H9 (cell line): ENCODE results near the gene CDH26. TPM values are rescaled to one million over a fixed set of nuclear protein-coding genes. Genes with fewer than 3 reads are reported as not detected.

ENCODE experiments used
- DNase-seq: peaks from one replicate; pipeline ENCODE4 v3.0.0-alpha.2; 2017
- H2AFZ ChIP-seq: one replicate; pipeline ENCODE4 v1.6.1; 2013; ENCODE audit warnings: mild to moderate bottlenecking, low read length, control low read depth, moderate library complexity
- H2AK5ac ChIP-seq: 2 replicates; pipeline ENCODE4 v1.6.1; 2013; ENCODE audit warnings: low read length, control low read depth, mixed read lengths; ENCODE audit not compliant: insufficient read length
- H2BK120ac ChIP-seq: one replicate; pipeline ENCODE4 v1.6.1; 2013; ENCODE audit warnings: low read depth, mild to moderate bottlenecking, low read length, control low read depth, inconsistent platforms; ENCODE audit not compliant: poor library complexity, severe bottlenecking
- H2BK12ac ChIP-seq: 2 replicates; pipeline ENCODE4 v1.6.1; 2013; ENCODE audit warnings: low read length, control low read depth, mixed read lengths, low read depth; ENCODE audit not compliant: insufficient read length
- H2BK15ac ChIP-seq: 2 replicates; pipeline ENCODE4 v1.6.1; 2013; ENCODE audit warnings: low read depth, low read length, control low read depth
- H2BK20ac ChIP-seq: one replicate; pipeline ENCODE4 v1.6.1; 2013; ENCODE audit warnings: low read depth, mild to moderate bottlenecking, low read length, control low read depth, inconsistent platforms; ENCODE audit not compliant: poor library complexity, severe bottlenecking
- H2BK5ac ChIP-seq: 2 replicates; pipeline ENCODE4 v1.6.1; 2013; ENCODE audit warnings: low read length, control low read depth, mixed read lengths; ENCODE audit not compliant: insufficient read length
- H3K14ac ChIP-seq: 2 replicates; pipeline ENCODE4 v1.6.1; 2013; ENCODE audit warnings: low read length, control low read depth; ENCODE audit not compliant: insufficient read depth
- H3K18ac ChIP-seq: 2 replicates; pipeline ENCODE4 v1.6.1; 2013; ENCODE audit warnings: low read depth, mild to moderate bottlenecking, mixed read lengths, low read length, control low read depth; ENCODE audit not compliant: insufficient read length
- H3K23ac ChIP-seq: 2 replicates; pipeline ENCODE4 v1.6.1; 2013; ENCODE audit warnings: low read length, control low read depth, mixed read lengths, low read depth; ENCODE audit not compliant: insufficient read length
- H3K23me2 ChIP-seq: 2 replicates; pipeline ENCODE4 v1.6.1; 2013; ENCODE audit warnings: low read depth, mild to moderate bottlenecking, mixed read lengths, low read length, control low read depth; ENCODE audit not compliant: insufficient read length, poor library complexity, severe bottlenecking
- H3K27ac ChIP-seq: 2 replicates; pipeline ENCODE4 v1.5.1; 2013; ENCODE audit warnings: low read length, control low read depth, mixed read lengths, low read depth; ENCODE audit not compliant: insufficient read length
- H3K27me3 ChIP-seq: 2 replicates; pipeline ENCODE4 v1.6.1; 2013; ENCODE audit warnings: low read length, control low read depth, inconsistent platforms; ENCODE audit not compliant: insufficient read depth
- H3K4ac ChIP-seq: 2 replicates; pipeline ENCODE4 v1.6.1; 2013; ENCODE audit warnings: low read depth, mild to moderate bottlenecking, control low read depth, inconsistent platforms, low read length, moderate library complexity
- H3K4me1 ChIP-seq: 2 replicates; pipeline ENCODE4 v1.6.1; 2013; ENCODE audit warnings: low read length, control low read depth, inconsistent platforms; ENCODE audit not compliant: insufficient read depth
- H3K4me2 ChIP-seq: 2 replicates; pipeline ENCODE4 v1.6.1; 2013; ENCODE audit warnings: low read length, control low read depth, mixed read lengths; ENCODE audit not compliant: insufficient read length, insufficient read depth
- H3K56ac ChIP-seq: 2 replicates; pipeline ENCODE4 v1.6.1; 2013; ENCODE audit warnings: low read depth, mild to moderate bottlenecking, mixed read lengths, low read length, control low read depth; ENCODE audit not compliant: insufficient read length
- H3K79me1 ChIP-seq: 2 replicates; pipeline ENCODE4 v1.6.1; 2013; ENCODE audit warnings: low read depth, mild to moderate bottlenecking, moderate library complexity, low read length, control low read depth, inconsistent platforms; ENCODE audit not compliant: insufficient read depth, poor library complexity, severe bottlenecking
- H3K79me2 ChIP-seq: 2 replicates; pipeline ENCODE4 v1.6.1; 2013; ENCODE audit warnings: low read length, control low read depth, inconsistent platforms; ENCODE audit not compliant: insufficient read depth
- H3K9ac ChIP-seq: 2 replicates; pipeline ENCODE4 v1.6.1; 2013; ENCODE audit warnings: low read length, control low read depth, mixed read lengths; ENCODE audit not compliant: insufficient read length; ENCODE audit errors: extremely low read depth
- H3K9me3 ChIP-seq: one replicate; pipeline ENCODE4 v1.6.1; 2013; ENCODE audit warnings: low read depth, low read length, inconsistent platforms; ENCODE audit not compliant: control insufficient read depth
- H3T11ph ChIP-seq: one replicate; pipeline ENCODE4 v1.6.1; 2013; ENCODE audit warnings: mild to moderate bottlenecking, low read length, control low read depth, inconsistent platforms
- H4K20me1 ChIP-seq: one replicate; pipeline ENCODE4 v1.6.1; 2013; ENCODE audit not compliant: control insufficient read depth, insufficient read length, insufficient read depth
- H4K5ac ChIP-seq: 2 replicates; pipeline ENCODE4 v1.6.1; 2013; ENCODE audit warnings: low read depth, mild to moderate bottlenecking, mixed read lengths, low read length, control low read depth; ENCODE audit not compliant: insufficient read length
- H4K8ac ChIP-seq: replicated peaks from 2 replicates; pipeline ENCODE4 v1.6.1; 2013; ENCODE audit warnings: low read length, control low read depth, mixed read lengths, low read depth; ENCODE audit not compliant: insufficient read length
- H4K91ac ChIP-seq: 2 replicates; pipeline ENCODE4 v1.6.1; 2013; ENCODE audit warnings: low read depth, mild to moderate bottlenecking, moderate library complexity, mixed read lengths, low read length, control low read depth; ENCODE audit not compliant: insufficient read length
- H3K27ac Mint-ChIP-seq, 3 experiments: 2 replicates in 2 of 3; 3 replicates in 1 of 3; pipeline ENCODE4 v1.8.0; 2020 to 2021; ENCODE audit warnings: mixed read lengths in 3 of 3, mild to moderate bottlenecking in 1 of 3, moderate library complexity in 1 of 3
- H3K27me3 Mint-ChIP-seq: 2 replicates; pipeline ENCODE4 v1.8.0; 2021; ENCODE audit warnings: low read depth, mild to moderate bottlenecking, moderate library complexity, mixed read lengths
- H3K36me3 Mint-ChIP-seq, 3 experiments: 2 replicates in 2 of 3; 3 replicates in 1 of 3; pipeline ENCODE4 v1.8.0; 2020 to 2021; ENCODE audit warnings: low read depth in 3 of 3, mixed read lengths in 3 of 3; ENCODE audit not compliant: insufficient read depth in 1 of 3
- H3K4me1 Mint-ChIP-seq, 2 experiments: 2 replicates each; pipeline ENCODE4 v1.8.0; 2020; ENCODE audit warnings: mixed read lengths in 2 of 2
- H3K4me3 Mint-ChIP-seq, 2 experiments: 2 replicates in 1 of 2; 3 replicates in 1 of 2; pipeline ENCODE4 v1.8.0; 2020 to 2021; ENCODE audit warnings: mild to moderate bottlenecking in 2 of 2, mixed read lengths in 2 of 2, moderate library complexity in 1 of 2
- H3K9me3 Mint-ChIP-seq, 2 experiments: 2 replicates in 1 of 2; 3 replicates in 1 of 2; pipeline ENCODE4 v1.8.0; 2020; ENCODE audit warnings: mild to moderate bottlenecking in 2 of 2, mixed read lengths in 2 of 2, moderate library complexity in 1 of 2
- WGBS: extraction: QIAGEN DNeasy Blood & Tissue Kit; methylation state at CpG from one replicate; pipeline ENCODE4 v1.1.7; 2013; ENCODE audit warnings: missing lambda C conversion rate, low lambda C conversion rate, mixed read lengths; ENCODE audit not compliant: insufficient read length; ENCODE audit errors: extremely low coverage; 5-methylcytosine and 5-hydroxymethylcytosine counted together
- total RNA-seq: library from RNA; stranded (reverse); gene quantifications from 2 replicates; pipeline ENCODE4 v1.2.1, GENCODE V29; 2021
- TF ChIP-seq, protein P1 (sequence below): fragments of 200-600 bp; sonication (generic); conservative IDR thresholded peaks from 3 replicates; pipeline ENCODE4 v1.8.0; 2021; ENCODE audit warnings: antibody characterized with exemption, mild to moderate bottlenecking

The CDH26 gene
- total RNA-seq, 1 experiment from 2014 or later: 0.79 TPM

GRCh38 chr20:59947376-59947775, 10.8 kb upstream of the CDH26 start:
- Histone ChIP-seq H3K4ac (no peak overlapping the region), H3K27ac (no peak overlapping the region), H3K23ac (no peak overlapping the region), H3T11ph (no peak overlapping the region), H3K23me2 (no peaks in the 10 kb centered on the region), H3K56ac (no peak overlapping the region), H3K27me3 (no peaks in the 10 kb centered on the region), H2BK15ac (no peak overlapping the region), H4K20me1 (no peaks in the 10 kb centered on the region), H3K18ac (no peak overlapping the region), H3K14ac (no peak overlapping the region), H3K9me3 (no peaks in the 10 kb centered on the region), H2BK5ac (no peak overlapping the region), H2AFZ (no peak overlapping the region), H3K79me2 (no peaks in the 10 kb centered on the region), H3K4me1 (no peaks in the 10 kb centered on the region), H2BK12ac (no peak overlapping the region), H4K5ac (no peak overlapping the region), H2BK20ac (no peak overlapping the region), H3K9ac (no peak overlapping the region), H2BK120ac (no peak overlapping the region), H2AK5ac (no peak overlapping the region), H4K8ac (no peak overlapping the region), H3K4me2 (no peak overlapping the region), H4K91ac (no peak overlapping the region), H3K79me1 (no peaks in the 10 kb centered on the region)
- Mint-ChIP-seq H3K4me3 (no peak overlapping the region), H3K27ac (no peak overlapping the region), H3K9me3 (no peaks in the 10 kb centered on the region; a peak in 1 of 5 replicates), H3K4me1 (peaks cover 11 to 15% of the 10 kb centered on the region in 2 experiments), H3K27me3 (no peaks in the 10 kb centered on the region), H3K36me3 (peaks cover 6 to 18% (median 15%) of the 10 kb centered on the region in 3 experiments; a peak in 5 of 7 replicates)
- WGBS: no CpG with 5 or more reads among the region's 8 CpGs
- TF ChIP-seq, protein P1, sequence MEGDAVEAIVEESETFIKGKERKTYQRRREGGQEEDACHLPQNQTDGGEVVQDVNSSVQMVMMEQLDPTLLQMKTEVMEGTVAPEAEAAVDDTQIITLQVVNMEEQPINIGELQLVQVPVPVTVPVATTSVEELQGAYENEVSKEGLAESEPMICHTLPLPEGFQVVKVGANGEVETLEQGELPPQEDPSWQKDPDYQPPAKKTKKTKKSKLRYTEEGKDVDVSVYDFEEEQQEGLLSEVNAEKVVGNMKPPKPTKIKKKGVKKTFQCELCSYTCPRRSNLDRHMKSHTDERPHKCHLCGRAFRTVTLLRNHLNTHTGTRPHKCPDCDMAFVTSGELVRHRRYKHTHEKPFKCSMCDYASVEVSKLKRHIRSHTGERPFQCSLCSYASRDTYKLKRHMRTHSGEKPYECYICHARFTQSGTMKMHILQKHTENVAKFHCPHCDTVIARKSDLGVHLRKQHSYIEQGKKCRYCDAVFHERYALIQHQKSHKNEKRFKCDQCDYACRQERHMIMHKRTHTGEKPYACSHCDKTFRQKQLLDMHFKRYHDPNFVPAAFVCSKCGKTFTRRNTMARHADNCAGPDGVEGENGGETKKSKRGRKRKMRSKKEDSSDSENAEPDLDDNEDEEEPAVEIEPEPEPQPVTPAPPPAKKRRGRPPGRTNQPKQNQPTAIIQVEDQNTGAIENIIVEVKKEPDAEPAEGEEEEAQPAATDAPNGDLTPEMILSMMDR: no peak
- DNase-seq: no peak
